ENCODE data around the gene GOLGA6D.
A peak's percentile ranks its signal among the peaks of the same experiment; 100 is the strongest.
"Not testable (repeated sequence)": the region's sequence is repeated elsewhere in the genome, so short reads cannot be mapped to it uniquely, and the experiment has no call there.

GOLGA6D gene, protein sequence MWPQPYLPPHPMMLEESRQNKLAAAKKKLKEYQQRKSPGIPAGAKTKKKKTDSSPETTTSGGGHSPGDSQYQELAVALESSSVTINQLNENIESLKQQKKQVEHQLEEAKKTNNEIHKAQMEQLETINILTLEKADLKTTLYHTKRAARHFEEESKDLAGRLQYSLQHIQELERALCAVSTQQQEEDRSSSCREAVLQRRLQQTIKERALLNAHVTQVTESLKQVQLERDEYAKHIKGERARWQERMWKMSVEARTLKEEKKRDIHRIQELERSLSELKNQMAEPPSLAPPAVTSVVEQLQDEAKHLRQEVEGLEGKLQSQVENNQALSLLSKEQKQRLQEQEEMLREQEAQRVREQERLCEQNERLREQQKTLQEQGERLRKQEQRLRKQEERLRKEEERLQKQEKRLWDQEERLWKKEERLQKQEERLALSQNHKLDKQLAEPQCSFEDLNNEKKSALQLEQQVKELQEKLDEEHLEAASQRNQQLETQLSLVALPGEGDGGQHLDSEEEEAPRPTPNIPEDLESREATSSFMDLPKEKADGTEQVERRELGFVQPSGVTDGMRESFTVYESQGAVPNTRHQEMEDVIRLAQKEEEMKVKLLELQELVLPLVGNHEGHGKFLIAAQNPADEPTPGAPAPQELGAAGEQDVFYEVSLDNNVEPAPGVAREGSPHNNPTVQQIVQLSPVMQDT

DNA sequence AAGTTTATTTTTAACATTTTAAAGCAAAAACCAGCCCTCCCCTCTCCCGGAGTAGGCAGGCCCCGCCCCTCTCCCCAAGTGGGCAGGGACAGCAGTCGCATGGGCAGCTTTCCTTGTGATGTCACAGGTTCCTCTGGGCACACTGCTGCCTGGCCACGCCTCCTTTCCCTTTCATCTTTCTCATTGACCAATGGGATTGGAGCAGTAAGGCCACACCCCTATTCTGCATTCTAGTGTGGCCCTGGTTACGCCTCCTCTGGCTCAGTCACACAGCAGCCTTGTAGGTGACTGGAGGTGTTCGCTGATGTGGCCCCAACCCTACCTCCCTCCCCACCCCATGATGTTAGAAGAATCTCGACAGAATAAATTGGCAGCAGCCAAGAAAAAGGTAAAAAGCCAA, at the start of gene GOLGA6D:
TSS of gene GOLGA6D (plus strand) at position 264 of the 400 bp plus-strand sequence. CDS start at position 305, 41 bp downstream.
- not testable (repeated sequence) for DNase-seq (ENCODE audit: low read depth in 2 of 2)

DNA sequence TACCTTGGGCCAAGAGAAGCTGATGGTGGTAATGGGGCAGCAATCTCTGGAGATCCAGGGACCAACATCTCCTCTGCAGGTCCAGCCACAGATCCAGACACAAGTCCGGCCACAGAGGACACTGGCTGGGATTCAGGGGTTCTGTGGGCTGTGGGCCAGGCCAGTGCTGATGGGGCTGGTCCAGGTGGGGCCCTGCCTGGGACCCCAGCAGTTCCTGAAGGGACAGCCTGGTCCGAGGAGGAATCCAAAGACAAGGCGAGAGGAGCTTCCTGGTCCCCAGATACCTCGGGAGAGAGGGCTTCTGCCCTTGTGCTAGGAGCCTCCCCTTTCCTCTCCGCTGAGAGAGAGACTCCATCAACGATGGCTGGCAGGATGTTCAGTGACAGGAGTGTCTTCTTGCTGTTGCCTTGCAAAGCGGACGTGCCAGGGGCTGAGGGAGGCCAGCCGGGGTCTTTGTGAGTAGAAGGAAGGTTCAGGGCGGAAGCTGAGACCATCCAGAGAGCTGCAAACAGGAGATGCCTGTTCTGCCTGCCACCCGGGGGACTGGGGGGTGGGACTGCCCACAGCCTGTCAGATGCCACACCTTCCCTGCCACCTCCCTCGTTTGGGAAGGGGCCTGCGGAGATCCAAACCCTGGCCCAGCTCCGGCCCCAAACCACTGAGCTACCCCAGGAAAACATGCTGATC, 49.0 kb upstream of the GOLGA6D start:
- no peak for DNase-seq (ENCODE audit: low read depth in 2 of 2)

DNA sequence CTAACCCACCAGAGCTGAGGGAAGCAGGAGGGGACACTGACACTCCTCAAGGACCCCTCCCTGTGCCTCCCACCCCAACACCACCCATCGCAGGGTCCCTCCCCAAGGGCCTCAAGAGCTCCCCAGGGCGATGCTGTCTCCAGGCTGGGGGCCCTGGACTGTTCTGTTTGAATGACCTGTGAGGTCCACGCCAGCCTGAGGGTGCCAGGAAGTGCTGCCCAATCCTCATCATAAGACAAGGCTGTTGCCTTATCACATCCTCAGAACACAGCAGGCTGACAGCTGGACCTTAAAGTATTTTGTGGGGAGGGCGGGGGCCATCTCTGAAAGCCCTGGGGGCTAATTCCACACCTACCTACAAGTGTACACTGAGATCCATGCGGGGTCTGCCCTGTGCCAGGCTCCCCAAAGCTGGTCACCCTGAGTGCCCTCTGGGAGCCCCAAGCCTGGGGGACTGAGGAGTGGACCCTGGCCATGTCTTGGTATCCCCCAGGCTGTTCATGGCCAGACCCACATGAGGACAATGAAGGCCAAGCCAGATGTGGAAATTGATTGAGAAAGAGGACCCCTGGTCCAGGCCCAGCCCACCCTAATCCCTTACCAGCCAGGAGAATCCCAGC, 48.3 kb upstream of the GOLGA6D start:
- no peak for DNase-seq (ENCODE audit: low read depth in 2 of 2)

DNA sequence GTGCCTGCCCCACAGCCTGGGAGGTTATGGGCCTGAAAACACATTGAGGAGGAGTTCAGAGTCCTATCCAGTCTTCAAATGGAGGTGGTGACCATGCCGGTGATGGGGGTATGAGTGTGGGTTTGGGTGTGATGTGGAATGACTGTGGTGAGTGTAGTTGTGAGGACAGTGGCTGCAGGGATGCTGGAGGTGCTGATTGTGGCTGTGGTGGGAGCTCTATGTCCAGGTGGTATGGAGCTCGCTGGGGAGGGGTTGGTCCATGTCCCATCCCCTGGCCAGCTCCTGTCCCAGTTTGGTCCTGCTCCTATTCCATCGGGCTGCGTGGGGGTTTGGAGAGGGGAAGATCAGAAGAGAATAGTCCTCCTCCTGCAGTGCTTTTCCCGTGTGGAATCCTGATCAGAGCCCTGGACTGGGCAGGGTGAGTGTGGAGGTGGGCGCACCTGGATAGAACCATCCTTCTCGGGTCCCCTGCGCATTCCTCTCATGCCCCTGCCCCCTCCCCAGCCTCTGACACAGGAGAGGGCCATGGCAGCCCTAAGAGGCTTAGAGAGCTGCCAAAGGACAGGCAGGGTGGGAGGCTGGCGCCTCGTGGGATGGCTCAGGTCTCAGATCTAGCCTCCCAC, 47.5 kb upstream of the GOLGA6D start:
- DNase-seq (ENCODE audit: low read depth in 2 of 2) = no peak

DNA sequence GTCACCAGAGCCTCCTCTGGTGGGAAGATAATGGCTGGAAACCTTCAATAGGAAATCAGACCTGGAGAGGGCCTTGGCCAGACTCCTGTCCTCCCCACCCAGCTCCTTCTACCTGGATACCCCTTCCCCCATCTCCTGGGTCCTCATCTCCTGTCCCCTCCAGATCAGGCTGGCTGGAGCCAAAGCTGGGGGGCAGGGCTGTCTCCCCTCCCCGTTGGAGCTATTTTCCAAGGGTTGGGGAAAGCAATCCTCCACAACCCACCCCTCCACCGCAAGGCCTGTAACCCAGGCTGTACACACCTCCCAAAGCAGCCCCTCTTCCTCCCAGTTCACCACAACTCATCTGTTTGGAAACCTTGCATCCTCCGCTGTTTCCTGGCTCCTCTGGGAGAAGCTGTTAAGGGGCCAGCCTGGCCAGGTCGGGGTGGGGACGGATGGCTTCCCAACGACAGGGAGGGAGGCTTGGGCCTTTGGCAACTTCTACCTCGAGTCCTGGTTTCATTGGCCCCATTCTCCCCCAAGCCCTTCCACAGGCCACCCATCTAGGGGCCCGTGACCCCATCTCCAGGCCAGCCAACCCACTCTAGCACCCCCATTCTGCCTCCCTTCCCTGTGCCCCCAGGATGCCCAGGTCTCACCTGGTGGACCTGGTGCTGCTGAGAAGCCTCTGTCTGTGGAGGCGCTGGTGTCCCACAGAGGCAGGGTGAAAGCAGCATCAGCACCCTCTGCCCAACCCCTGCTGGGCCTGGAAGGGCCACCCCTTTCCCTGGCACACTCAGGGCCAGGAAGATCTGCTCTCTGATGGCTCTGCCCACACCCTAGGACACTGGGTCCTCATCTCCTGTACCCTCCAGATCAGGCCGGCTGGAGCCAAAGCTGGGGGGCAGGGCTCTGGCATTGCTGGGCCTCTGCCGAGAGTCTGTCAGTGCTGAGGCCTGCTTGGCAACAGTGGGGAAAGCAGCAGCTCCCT, 46.6 kb upstream of the GOLGA6D start:
- no peak for DNase-seq (ENCODE audit: low read depth in 2 of 2)

DNA sequence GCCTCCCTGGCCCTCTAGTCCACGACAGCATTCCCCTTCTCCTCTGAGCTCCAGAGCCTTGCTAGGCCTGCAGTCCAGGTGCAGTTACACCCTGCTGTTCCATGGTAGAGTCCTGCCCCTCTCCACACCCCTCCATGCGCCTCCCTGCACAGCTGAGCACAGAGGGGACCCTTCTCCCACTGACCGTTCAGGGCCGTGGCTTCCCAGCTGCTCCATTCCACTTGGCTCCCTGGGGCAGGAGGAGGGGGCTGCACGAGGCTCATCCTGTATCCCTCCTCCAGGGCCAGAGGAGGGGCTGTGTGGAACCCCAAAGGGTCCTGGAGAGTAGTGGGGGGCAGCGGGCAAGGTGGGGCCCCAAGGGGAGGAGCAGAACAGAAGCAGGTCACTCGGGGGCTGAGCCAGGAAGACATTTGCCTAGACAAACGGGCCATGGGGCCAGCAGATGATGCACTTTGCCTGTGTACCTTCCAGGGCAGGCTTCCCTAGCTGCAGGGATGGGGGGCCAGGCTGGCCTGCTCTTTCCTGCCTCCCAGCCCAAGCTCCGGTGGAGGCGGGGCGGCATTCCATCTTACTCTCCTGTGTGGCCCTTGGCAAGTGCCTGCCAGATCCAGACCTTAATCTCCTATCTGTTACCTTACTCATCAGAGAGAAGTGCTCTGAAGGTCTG, 45.2 kb upstream of the GOLGA6D start:
- DNase-seq (ENCODE audit: low read depth in 2 of 2) = no peak

DNA sequence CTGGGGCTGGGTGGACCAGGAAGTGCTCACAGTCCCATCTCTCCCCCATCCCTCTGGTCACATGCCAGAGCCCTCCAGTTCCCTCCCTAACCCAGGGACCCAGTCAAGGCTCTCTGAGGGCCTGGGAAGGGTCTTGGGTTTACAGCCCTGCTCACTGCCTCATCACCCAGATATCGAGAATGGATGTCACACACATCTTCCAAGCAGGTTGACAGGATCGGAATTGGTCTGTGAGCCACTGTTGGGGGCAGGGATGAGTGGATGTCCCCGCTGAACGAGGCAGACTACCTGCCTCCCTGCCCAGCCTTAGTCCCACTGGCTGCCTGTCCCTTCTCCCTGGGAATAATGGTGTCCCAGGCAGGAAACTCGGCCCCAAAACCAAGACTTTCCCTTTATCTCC, 44.5 kb upstream of the GOLGA6D start:
- DNase-seq (ENCODE audit: low read depth in 2 of 2) = no peak

DNA sequence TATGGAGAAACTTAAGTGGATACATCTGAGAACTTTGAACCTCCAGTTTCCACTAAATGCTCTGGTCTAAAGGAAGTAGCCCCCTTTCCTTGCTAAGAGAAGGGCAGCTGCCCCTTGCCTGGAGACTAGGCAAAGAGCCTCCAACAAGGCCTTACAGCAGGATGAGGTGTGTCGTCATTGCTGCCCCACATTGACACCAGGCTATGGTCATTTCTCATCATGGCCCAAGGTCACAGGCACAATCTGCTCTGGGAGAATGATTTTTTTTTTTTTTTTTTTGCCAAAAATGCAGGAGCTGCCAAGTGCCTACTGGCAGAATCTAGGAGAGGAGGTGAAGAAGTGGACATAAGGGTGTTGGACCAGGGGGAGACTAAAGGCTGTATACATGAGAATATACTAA, 36.9 kb upstream of the GOLGA6D start:
- DNase-seq (ENCODE audit: low read depth in 2 of 2) = not testable (repeated sequence)

DNA sequence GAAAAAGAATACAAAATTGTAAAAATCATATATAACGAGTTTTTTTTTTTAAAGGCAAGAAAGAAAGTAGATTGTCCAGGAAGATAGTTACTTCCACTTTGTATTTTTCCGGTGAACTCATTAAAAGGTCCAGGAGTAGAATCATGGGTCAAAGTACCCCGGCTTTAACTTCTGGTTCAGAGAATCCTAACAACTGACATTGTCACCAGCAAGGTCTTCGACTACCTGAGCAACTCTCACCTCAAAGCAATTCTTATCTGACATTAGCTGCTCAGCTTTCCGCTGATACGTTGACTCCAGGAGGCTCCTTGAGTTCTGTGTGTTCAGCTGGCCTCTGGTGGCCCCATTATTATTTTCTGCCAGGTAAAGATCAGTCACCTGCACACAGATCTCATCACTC, 33.6 kb upstream of the GOLGA6D start:
- DNase-seq (ENCODE audit: low read depth in 2 of 2) = not testable (repeated sequence)

DNA sequence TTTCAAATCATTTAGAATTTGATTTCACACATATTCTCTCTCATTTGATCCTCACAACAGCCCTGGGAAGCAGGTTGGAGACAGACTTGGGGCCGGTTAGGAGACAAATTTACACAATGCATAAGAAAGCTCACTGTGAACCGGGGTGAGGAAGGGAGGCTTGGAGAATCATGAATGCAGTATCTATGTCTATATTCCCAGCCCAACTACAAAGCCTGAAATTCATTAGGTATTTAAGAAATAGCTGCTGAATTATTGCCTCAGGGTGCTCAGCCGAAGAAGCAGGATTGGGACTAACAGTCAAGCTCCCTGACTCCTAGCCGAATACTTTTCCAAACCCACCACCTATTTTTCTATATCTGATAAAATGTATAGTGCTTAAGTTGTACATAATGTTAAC, 32.9 kb upstream of the GOLGA6D start:
- DNase-seq (ENCODE audit: low read depth in 2 of 2) = no peak

DNA sequence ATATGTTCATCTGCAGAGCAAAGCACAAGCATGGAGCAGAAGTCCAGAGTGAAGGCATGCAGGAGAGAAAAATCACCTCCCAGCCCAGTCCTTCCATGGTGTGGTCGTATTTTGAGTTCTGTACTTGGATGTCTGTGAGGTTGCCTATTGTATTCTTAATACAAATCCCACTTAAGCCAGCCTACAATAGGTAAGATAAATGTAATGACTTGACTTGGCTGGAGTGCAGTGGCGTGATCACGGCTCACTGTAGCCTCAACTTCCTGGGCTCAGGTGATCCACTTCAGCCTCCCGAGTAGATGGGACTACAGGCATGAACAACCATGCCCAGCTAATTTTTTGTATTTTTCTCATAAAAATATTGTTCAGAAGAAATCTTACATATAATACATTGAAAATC, 31.3 kb upstream of the GOLGA6D start:
- DNase-seq (ENCODE audit: low read depth in 2 of 2) = not testable (repeated sequence)

DNA sequence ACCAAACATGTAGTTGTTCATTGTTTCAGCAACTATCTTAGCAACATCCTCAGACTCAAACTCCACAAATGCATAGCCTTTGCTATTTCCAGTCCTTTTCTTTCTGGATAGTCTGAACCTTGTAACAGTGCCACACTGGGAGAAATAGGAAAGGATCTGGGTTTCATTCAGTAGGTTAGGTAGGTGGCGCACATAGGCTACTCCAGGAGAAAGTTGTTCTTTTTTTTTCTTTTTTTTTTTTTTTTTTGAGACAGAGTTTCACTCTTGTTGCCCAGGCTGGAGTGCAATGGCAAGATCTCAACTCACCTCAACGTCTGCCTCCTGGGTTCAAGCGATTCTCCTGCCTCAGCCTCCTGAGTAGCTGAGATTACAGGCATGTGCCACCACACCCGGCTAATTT, 30.4 kb upstream of the GOLGA6D start:
- not testable (repeated sequence) for DNase-seq (ENCODE audit: low read depth in 2 of 2)

DNA sequence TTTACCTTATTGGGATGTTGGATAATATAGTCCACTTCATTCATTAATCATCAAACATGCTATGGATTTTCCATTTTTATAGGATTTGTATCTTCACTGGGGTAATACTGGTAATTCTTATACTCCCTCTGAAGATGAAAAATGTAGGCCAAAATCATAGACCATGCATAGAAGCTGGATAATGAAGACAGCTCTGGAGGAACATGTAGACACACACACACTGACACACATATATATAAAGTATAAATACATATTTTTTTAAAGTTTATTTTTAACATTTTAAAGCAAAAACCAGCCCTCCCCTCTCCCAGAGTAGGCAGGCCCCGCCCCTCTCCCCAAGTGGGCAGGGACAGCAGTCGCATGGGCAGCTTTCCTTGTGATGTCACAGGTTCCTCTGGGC, 24.6 kb upstream of the GOLGA6D start, which contains the start of gene GOLGA6C:
TSS of gene GOLGA6C (plus strand) at position 301 of the 400 bp plus-strand sequence. CDS start 265 bp downstream, outside the sequence.
- not testable (repeated sequence) for DNase-seq (ENCODE audit: low read depth in 2 of 2)

DNA sequence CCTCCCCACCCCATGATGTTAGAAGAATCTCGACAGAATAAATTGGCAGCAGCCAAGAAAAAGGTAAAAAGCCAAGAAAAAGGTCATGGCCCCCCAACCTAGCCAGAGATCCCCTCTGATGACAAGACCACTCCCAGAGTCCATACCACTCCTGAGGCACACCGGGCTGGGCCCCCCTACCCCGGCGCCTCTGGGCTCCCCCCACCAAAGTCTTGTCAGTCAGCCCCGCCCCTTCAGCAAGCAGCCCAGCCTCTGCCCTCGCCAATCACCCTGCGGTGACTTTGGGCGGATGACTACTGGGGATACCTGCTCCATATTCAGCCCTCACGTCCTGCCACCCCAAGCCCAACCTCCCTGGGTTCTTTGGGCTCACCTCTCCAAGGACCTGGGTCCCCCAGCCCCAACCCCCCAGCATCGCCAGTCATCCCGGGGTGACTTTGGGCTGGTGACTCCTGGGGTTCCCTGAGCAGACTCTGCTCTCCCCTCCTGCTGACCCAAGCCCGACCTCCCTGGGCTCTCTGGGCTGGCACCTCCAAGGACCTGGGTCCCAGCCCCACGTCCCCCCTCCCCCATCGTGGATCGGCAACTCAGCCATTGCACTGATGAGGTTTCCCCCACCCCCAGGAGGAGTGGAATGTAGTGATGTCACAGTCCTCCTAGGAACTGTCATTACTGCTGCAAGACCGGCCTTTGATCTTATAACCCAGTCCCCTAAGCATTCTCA, 23.9 kb upstream of the GOLGA6D start:
- not testable (repeated sequence) for DNase-seq (ENCODE audit: low read depth in 2 of 2)

DNA sequence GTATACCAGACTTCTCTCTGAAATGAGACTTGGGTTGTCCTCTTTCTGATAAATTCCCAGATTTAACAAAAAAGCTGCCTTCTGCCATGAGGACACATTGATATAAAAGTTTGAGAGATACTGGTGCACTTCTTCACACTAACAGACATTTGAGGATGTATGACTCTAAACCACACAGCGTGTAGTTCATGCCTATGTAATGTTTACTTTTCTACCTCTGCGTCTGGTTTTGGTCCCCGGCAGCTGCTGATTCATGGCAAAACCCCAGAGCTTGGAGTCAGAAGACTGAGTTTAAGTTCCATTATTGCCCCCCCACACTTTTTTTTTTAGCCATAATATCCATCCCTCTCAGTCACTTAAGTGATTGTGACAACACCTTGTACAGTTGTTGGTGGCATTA, 22.8 kb upstream of the GOLGA6D start:
- DNase-seq (ENCODE audit: low read depth in 2 of 2) = not testable (repeated sequence)

DNA sequence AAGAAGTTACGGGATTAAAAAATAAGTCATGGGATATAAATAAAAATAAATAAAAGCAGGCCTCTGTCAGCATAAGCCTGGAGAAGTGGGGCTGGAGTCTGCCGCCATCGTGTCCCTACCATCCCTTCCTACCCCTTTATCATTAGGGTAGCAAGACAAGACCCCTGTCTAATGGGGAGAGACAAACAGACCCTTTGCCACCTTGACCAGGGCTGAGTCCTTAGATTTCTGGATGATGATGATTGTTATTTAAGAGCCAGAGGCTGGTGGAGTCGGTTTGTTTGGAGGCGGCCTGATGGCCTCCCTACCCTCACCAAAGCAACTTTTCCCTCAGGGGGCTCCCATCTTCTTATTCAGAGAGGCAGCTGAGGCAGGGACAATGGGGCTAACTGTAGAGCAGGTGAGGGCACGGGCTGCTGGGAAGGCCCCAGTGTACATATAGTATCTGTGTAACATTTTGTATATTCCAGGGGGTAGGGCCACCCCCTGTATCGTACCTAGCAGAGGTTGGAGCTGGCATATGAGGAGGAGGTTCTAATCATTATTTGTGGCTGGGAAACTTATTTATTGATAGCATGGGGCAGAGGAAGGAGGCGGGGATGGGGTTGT, 8.8 kb upstream of the GOLGA6D start:
- DNase-seq (ENCODE audit: low read depth in 2 of 2) = not testable (repeated sequence)

DNA sequence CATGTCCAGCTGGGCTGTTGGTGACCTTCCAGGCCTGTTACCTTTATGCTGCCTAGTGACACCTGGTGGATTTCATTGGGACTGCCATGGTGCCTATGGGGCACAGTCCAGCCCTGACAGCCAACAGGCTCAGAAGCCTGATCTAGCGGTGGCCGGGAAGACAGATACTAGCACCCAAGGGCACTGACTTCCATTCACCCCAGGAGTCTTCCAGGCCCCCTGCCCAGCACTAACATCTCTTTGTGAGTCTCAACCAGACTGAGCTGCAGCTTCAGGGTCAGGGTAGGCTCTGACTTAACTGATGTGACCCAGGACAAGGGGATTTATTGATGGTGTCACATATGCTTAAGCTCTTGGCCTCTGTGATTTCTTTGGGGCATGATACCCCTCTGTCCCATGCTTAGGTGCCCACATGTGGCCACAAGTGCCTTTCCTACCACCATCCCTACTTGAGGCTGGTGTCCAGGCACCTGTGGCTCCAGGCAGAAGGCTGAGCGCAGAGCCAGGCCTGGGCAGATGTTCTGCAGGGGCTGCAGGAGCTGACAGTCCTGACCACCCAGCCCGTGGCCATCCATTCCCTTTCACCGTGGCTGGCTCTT, 8.0 kb upstream of the GOLGA6D start:
- DNase-seq (ENCODE audit: low read depth in 2 of 2) = peak; percentile 46 to 73

DNA sequence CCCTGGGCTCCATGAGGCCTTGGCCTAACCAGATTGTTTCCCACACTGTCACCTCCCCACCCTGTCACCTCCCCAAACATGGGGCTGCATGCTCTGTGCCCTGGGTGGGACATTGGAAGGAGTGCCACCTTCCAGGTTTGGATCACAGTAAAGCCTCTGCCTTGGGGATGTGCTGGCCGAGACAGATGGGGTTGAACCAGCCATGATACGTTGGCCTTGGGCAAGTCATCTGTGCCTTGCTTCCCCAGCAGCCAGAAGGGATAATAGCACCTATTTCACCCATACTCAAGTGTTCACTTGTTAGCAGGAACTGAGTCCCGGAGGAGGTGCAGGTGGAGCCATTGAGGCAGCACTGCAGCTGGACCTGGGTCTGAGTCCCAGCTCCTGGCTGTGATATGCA, 7.0 kb upstream of the GOLGA6D start:
- not testable (repeated sequence) for DNase-seq (ENCODE audit: low read depth in 2 of 2)

Measured in activated CD4-positive, alpha-beta T cell treated with anti-CD3 and anti-CD28 coated beads for 24 hours (primary cell).